CD1c-positive myeloid dendritic cell (primary cell): ENCODE data around the gene PMEPA1.

ENCODE experiments used
- DNase-seq: peaks from one replicate; pipeline ENCODE4 v3.0.0-alpha.2; 2016; ENCODE audit errors: extremely low spot score

PMEPA1 gene

GRCh38 chr20:57711311-57711712 is 1.5 kb upstream of the PMEPA1 start:
- DNase-seq: no peak

- no peak for DNase-seq
These were observed 1.0 kb upstream of the PMEPA1 start for GRCh38 chr20:57710841-57711240.

GRCh38 chr20:57708694-57709673 is 831 bp downstream of the PMEPA1 start:
- DNase-seq: peak; percentile 29

GRCh38 chr20:57707849-57708693 is 1.7 kb downstream of the PMEPA1 start:
- no peak for DNase-seq

GRCh38 chr20:57707320-57707719 is 2.5 kb downstream of the PMEPA1 start:
- no peak for DNase-seq

GRCh38 chr20:57705127-57705899 is 4.5 kb downstream of the PMEPA1 start:
- DNase-seq: no peak

GRCh38 chr20:57704245-57704644 is 5.6 kb downstream of the PMEPA1 start:
- DNase-seq: no peak

- no peak for DNase-seq
These were observed 6.8 kb downstream of the PMEPA1 start for GRCh38 chr20:57703013-57703412.

- no peak for DNase-seq
These were observed 7.3 kb downstream of the PMEPA1 start for GRCh38 chr20:57702521-57702920.

- no peak for DNase-seq
These were observed 7.7 kb downstream of the PMEPA1 start for GRCh38 chr20:57702091-57702490.

GRCh38 chr20:57701651-57702050 is 8.2 kb downstream of the PMEPA1 start:
- DNase-seq: no peak

- DNase-seq: no peak
These were observed 8.7 kb downstream of the PMEPA1 start for GRCh38 chr20:57701090-57701489.

- DNase-seq: no peak
These were observed 10.4 kb downstream of the PMEPA1 start for GRCh38 chr20:57699395-57699794.

- no peak for DNase-seq
These were observed 10.9 kb downstream of the PMEPA1 start for GRCh38 chr20:57698867-57699275.

- DNase-seq: peak; percentile 82
These were observed 11.5 kb downstream of the PMEPA1 start for GRCh38 chr20:57698116-57698866.

GRCh38 chr20:57697543-57697942 is 12.3 kb downstream of the PMEPA1 start:
- DNase-seq: no peak

GRCh38 chr20:57696401-57696961 is 13.3 kb downstream of the PMEPA1 start:
- DNase-seq: no peak

GRCh38 chr20:57695940-57696339 is 13.9 kb downstream of the PMEPA1 start:
- no peak for DNase-seq

- DNase-seq: no peak
These were observed 14.8 kb downstream of the PMEPA1 start for GRCh38 chr20:57695012-57695411.

GRCh38 chr20:57694481-57694880 is 15.3 kb downstream of the PMEPA1 start:
- no peak for DNase-seq
